Activated CD4-positive, CD25-positive, alpha-beta regulatory T cell treated with anti-CD3 and anti-CD28 coated beads, Interleukin-2, amount 50 U/mL, for 24 hours (primary cell): Measurements from ENCODE around the gene CADM1.

Experiments
- ATAC-seq, 2 donors: fragments of 150-1000 bp; cut with Tn5 transposase; one replicate each; pipeline ENCODE4 v1.10.0; 2021; ENCODE audit warnings: mild to moderate bottlenecking in 1 of 2, moderate library complexity in 1 of 2

The CADM1 gene

DNA sequence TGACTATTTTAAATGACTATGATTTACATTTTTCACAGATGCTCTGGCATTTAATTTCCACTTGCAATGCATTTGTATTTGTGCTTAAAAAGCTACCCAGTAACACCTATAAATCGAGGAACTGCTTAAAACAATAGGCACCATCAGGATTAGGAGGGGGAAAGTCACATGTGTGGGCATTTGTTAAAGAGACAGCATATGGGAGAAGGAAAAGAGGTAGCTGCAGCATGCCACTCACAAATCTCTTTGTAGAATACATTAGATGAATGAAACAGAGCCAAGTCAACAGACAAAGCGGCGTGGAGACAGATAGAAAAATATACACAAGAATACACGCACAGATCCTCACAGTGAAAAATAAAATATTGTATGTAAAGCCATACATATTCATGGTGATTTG lies 228.0 kb downstream of the CADM1 start:
- ATAC-seq, result no peak

DNA sequence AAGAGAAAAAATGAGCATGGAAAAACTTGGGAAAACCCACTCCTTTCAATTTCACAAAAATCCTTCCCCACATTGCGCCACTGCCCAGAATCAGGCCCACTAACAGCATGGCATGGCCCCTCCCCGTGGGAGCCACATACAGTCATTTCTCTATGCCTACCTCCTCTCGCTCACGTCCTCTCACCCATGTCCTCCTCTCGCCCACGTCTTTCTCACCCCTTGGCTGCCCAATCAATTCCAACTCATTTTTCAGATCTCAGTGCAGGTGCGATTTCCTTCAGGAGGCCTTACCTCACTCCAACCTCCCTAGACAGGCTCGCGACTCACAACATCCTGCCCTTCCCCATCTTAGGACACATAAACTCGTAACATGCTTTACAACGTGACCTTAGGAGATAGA lies 229.2 kb downstream of the CADM1 start:
- no peak for ATAC-seq

DNA sequence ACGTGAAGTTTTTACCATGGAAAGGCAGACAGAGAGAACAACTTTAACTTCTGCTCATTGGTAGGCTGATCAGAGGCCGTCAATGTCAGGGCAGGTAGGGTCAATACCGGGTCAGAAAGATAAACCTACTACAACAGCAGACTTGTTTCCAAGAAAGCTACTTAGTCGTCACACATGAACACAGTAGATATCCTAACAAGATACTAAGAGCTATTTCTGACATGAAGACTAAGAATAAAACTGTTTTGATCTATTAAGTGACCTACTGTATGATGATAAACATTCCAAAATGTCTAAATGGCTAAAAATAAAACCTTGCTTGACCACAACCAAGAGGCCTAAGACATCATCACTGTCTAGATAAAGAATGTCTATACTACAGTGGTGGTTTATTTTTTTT lies 231.3 kb downstream of the CADM1 start:
- ATAC-seq, result no peak

GRCh38 chr11:115271643-115272042 lies 232.6 kb downstream of the CADM1 start:
- ATAC-seq, result no peak

GRCh38 chr11:115269191-115269950 lies 234.8 kb downstream of the CADM1 start:
- no peak for ATAC-seq

- ATAC-seq, result no peak
Measured at GRCh38 chr11:115267871-115268270, 236.3 kb downstream of the CADM1 start.

DNA sequence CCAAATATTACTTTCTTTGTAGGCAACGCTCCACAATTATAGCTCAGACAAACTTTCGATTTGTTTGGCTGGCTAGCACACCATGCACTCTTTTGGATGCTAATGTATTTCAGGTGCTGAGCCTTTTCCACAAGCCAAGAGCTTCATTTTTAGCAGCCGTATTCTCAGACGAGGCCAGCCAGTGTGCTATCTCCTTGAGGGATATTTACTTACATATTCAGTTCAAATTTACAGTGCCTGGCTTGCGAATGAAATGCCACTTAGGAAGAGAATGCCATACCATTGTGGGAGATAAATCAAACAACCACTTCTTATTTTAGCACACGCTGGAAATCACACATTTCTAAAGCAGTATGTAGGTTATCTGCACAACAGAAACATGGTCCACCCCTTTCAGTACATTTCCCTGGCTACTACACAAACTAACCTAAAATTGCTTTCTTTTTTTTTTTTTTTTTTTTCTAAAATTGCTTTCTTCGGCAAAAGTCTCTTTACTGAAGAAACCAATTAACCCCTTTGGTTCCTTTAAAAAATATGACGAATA lies 236.9 kb downstream of the CADM1 start:
- no peak for ATAC-seq

DNA sequence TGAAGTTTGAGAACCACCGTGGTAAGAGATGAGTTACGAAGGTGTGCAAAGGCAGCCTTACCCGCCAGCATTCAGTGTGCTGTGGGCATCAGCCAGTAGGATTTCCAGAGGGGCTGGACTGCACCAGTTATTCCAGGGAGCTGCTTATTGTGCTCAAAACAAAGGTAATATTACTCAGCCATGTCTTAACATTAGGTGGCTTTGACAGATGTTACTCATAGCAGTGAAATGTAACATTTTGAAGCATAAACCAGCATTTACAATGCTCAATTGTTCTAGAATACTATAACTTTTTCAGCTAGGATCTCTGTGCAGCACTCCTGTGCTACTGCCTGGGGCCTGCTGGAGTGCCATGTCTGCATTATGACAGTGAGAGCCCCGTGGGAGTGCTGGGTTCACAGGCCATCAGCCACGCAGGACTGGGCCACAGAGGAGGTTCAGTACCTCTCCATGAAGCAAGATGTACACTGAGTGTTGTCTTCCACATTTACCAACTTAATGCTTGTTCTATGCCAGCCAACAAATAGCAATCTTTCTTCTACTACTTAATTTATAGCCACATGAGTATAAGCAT lies 238.1 kb downstream of the CADM1 start:
- no peak for ATAC-seq

DNA sequence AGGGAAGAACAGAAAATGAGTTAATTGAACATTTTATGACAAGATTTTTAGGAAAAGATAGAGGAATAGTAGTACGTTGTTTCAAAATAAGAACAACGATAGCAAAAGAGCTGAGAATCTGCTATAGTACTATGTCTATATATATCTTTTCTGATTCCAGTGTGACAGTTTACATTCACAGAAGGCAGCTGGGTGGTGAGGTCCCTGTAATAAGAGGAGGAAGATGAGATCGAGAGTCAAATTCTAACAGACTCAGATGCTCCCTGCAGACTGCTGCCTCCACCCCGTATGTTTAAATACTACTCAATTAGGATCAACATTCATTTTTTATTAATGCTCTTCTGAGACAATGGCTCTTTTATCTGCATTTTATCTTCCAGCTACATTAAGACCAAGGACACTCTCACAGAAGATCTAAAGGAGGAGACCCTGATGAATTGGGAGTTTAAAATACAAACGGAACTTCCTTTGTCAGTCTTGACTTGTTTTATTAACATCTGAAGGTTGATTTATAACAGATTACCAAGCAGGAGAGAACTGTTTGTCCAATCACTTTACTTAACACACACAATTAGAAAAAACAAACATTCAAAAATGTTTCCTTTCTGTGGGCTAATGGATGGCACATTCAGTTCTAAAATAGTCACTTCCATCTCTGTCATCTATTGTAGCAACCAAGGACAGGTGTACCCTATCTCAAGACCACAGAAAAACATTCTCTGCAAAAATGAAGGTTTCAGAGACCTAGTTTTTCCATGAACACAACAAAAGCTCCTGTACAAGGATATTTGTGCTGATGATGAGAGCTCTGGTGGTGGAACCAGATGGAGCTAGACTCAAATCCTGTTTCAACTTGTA lies 240.2 kb downstream of the CADM1 start:
- no peak for ATAC-seq

GRCh38 chr11:115258216-115258615 lies 246.0 kb downstream of the CADM1 start:
- ATAC-seq, result no peak

DNA sequence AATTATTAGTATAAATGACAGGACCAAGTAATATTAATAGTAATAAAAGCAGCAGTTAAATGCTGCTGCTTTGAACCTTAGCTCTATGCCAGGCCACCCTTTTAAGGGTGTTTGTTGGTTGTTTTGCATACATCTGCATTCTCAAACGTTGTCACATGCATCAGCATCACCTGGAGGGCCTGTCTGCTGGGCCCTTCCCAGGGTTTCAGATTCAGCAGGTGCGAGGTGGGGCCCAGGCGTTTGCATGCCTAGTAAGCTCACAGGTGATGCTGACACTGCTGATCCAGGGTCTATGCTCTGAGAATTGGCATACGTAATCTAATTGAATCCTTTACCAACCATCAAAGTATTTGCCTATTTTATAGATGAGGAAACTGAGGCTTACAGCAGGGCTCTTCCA lies 246.5 kb downstream of the CADM1 start:
- no peak for ATAC-seq

DNA sequence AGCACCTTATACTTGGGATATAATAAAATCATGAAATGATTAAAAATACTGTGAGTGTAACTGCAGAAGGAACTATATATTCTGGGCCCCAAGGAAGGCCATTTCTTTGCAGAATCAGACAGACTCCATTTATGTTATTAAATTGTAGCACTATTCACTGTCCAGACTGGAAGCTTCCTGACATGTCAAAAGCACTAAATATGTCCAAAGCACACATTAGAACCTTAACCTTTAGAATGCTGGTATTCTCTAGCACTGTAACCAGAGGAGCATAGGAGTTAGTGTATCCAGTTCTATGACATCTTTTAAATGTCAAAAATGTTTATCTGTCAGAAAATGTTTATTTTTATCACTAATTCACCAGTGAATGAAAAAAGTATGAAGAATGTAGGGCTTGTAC lies 246.9 kb downstream of the CADM1 start:
- no peak for ATAC-seq

DNA sequence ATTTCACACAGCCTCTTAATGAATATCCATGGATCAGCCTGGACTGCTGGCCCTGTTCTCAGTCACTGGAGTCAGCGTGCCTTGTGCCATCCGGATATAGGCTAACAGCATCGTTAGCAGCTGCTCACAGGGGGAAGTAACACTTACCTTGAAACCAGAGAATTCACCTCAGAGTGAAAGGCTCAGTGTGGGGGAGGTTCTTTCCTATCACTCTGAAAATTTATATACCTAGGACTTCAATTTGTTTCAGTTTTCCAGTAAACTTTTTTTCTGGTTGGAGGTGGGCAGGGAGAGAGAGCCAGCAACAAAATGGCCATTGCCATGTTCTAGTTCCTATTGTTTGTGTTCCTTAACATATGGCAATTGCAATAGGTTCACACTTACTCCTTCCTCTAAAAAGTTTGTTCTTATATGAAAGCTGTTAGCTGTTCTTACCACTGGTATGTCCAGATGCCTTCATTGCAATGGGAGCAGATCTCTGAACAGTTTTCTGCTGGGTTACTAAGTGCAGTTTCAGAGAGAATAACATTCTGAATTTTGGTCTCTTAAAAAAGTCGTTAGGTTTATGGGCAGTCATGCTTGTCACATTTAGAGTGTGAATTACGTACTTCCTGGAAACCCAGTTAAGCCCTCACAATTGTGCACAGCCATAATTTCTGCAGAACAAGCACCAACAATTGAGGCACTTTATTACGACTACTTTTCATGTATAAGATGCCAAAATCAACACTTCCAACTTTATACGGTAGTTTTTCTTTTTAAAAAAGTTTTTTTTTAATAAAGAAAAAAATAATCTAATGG lies 247.6 kb downstream of the CADM1 start:
- ATAC-seq, result no peak

- ATAC-seq, result no peak
Measured at GRCh38 chr11:115255006-115255762, 249.0 kb downstream of the CADM1 start.

GRCh38 chr11:115251126-115251525 lies 253.1 kb downstream of the CADM1 start:
- no peak for ATAC-seq

GRCh38 chr11:115249061-115249578 lies 255.1 kb downstream of the CADM1 start:
- ATAC-seq, result no peak

GRCh38 chr11:115247953-115248352 lies 256.3 kb downstream of the CADM1 start:
- no peak for ATAC-seq

GRCh38 chr11:115247361-115247760 lies 256.9 kb downstream of the CADM1 start:
- no peak for ATAC-seq

DNA sequence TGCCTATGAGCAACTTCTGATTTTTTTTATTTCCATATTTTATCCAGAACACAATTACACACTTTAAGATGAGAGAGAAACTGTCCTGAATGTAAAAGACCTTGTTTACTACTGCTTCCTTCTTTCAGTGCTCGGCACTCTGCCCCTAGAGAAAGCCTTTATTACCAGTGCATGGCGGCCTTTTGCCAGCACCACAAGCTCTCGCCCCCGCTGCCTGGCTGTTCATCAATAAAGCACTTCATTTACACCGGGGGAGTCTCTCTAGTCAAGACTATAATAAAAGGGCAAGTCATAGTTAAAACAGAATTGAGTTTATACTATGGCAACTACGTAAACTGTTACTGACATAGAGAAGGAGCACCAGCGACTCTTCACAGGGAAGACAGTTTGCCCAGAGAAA lies 259.5 kb downstream of the CADM1 start:
- no peak for ATAC-seq

DNA sequence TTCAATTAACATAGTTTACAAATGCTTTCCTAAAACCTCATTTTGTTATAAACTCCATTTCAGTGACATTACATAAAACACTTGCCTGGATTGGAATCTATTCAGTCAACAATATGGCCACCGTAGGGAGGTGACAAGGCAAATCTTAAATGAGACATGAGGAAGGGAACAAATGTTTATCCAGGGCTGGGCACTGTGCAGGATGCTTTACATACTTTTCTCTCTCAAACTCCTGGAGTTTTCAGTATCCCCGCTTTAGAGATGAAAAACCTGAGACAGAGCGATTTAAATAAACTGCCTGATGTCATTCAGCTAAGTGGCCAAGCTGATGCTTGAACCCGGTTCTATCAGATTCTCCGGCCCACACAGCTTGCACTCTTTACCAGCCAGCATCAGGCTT lies 259.9 kb downstream of the CADM1 start:
- ATAC-seq, result no peak

- ATAC-seq, result no peak
Measured at GRCh38 chr11:115242982-115243381, 261.2 kb downstream of the CADM1 start.

- ATAC-seq, result no peak
Measured at GRCh38 chr11:115241899-115242298, 262.3 kb downstream of the CADM1 start.
